Peyer's patch (tissue), 4 donors: ENCODE results near the gene SYNPO.

Source experiments
- CTCF ChIP-seq, 6 experiments: fragments of 450-650 bp in 4 of 6; fragments of 200-600 bp in 2 of 6; sonication (generic) in 1 of 6; IDR thresholded peaks; one replicate each; pipeline ENCODE4 v1.5.1; 2017 to 2019; ENCODE audit warnings: antibody characterized with exemption in 6 of 6, mild to moderate bottlenecking in 3 of 6, moderate library complexity in 1 of 6
- POLR2A ChIP-seq, 2 donors: fragments of 450-650 bp; IDR thresholded peaks; one replicate each; pipeline ENCODE4 v1.5.1; 2017; ENCODE audit warnings: antibody characterized with exemption in 2 of 2, mild to moderate bottlenecking in 2 of 2, moderate library complexity in 2 of 2

- no peak for TF ChIP-seq CTCF (IDR thresholded peaks at IDR 0.05)
- no peak for TF ChIP-seq POLR2A (IDR thresholded peaks at IDR 0.05)
These were observed 14.4 kb upstream of the SYNPO start for GRCh38 chr5:150625831-150626746.
